GM20000 (cell line): Measurements from ENCODE around the gene IGSF23.

Experiments
- DNase-seq: peaks from one replicate; pipeline ENCODE4 v3.0.0; 2012; ENCODE audit warnings: low spot score
- TF ChIP-seq, protein P1 (sequence below): IDR thresholded peaks from 2 replicates; pipeline ENCODE4 v1.5.1; 2012; ENCODE audit warnings: mild to moderate bottlenecking, control low read depth; ENCODE audit errors: extremely low read depth, missing control alignments

IGSF23 gene

DNA sequence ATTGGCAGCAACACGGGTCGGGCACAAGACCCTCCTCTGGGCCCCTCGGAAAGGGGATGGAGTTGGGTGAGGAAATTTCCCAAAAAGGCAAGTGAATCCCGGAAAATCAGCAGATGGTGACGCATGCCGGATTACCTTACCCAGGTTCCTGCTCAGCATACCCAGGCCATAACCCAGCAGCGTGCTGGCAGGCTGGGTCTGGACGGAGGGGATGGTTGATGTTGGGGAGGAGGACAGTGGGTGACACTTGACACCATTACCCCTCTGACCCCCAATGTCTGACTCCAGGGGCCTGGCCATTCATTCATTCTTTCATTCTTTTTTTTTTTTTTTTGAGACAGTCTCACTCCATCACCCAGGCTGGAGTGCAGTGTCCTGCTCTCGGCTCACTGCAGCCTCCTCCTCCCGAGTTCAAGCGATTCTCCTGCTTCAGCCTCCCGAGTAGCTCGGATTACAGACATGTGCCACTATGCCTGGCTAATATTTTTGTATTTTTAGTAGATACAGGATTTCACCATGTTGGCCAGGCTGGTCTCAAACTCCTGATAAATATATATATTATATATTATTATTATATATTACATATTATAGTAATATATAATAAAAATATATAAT, 31.1 kb downstream of the IGSF23 start:
- peak; percentile 45 for DNase-seq
- TF ChIP-seq, protein P1, sequence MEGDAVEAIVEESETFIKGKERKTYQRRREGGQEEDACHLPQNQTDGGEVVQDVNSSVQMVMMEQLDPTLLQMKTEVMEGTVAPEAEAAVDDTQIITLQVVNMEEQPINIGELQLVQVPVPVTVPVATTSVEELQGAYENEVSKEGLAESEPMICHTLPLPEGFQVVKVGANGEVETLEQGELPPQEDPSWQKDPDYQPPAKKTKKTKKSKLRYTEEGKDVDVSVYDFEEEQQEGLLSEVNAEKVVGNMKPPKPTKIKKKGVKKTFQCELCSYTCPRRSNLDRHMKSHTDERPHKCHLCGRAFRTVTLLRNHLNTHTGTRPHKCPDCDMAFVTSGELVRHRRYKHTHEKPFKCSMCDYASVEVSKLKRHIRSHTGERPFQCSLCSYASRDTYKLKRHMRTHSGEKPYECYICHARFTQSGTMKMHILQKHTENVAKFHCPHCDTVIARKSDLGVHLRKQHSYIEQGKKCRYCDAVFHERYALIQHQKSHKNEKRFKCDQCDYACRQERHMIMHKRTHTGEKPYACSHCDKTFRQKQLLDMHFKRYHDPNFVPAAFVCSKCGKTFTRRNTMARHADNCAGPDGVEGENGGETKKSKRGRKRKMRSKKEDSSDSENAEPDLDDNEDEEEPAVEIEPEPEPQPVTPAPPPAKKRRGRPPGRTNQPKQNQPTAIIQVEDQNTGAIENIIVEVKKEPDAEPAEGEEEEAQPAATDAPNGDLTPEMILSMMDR = no peak

DNA sequence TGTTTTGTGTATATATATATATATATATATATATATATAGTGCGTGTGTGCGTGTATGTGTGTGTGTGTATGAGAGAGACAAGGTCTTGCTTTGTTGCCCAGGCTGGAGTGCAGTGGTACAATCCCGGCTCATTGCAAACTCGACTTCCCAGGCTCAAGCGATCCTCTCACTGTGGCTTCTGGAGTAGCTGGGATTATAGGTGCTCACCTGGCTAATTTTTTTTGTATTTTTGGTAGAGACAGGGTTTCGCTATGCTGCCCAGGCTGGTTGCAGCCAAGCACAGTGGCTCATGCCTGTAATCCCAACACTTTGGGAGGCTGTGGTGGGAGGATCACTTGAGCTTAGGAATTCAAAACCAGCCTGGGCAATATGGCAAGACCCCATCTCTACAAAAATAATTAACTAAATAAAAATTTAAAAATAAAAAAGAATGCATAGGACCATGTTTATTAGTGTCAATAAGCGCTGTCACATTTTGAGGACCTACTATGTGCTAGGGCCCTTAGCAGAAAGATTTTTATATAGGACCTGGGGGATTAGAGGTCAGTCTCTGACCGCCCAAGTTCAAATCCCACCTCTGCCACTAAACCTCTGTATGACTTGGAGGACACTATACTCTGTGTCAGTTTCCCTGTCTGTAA, 32.2 kb downstream of the IGSF23 start:
- TF ChIP-seq, protein P1 = no peak
- DNase-seq = no peak

DNA sequence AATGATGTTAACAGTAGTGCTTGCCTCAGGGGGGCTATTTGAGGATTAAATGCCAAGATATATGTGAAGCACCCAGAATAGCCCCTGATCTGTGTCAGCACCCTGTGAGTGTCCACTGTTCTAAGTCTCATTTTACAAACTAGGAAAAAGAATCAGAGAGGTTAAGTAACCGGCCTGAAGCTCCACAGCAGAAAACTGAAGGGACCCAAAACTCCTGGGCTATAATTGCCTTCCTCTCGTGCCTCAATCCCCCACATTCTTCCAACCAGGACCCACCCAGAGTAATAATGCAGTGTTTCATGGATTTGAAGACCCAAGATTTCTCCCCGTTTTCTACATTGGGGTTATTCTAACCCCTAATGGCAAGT, 32.7 kb downstream of the IGSF23 start:
- DNase-seq = no peak
- TF ChIP-seq, protein P1 = no peak

DNA sequence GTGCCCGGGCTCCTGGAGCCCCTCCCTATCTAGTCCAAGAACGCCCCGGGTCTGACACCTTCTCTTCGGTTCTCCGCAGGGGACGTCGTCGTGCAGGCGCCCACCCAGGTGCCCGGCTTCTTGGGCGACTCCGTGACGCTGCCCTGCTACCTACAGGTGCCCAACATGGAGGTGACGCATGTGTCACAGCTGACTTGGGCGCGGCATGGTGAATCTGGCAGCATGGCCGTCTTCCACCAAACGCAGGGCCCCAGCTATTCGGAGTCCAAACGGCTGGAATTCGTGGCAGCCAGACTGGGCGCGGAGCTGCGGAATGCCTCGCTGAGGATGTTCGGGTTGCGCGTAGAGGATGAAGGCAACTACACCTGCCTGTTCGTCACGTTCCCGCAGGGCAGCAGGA, 33.8 kb downstream of the IGSF23 start:
- DNase-seq = no peak
- TF ChIP-seq, protein P1 = no peak

DNA sequence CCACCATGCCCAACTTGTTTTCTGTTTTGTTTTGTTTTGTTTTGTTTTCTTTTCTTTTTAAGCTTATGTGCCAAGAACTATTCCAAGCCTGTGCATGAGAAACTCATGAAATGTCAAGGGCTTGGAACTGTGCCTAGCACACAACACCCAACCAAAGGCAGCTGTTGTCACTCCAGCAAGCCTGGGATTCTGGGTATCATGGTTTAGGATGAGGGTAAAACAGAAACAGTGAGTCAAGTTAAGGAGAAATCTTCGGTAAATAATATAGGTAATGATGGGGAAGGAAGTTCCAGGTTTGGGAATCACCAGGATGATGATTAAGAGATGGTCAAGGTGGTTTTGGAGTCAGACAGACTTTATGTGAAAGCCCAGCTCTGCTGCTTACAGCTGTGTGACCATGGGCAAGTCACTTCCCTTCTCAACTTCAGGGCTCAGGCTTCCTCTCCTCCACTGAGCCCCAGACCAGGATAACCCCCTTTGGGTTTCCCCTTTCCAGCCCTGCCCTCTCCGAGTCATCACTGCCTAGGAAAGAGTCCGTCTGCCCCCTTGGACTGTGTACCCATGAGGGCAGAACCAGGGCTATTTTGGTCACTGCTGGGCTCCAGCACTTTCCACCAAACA, 35.4 kb downstream of the IGSF23 start:
- no peak for DNase-seq
- TF ChIP-seq, protein P1 = no peak

DNA sequence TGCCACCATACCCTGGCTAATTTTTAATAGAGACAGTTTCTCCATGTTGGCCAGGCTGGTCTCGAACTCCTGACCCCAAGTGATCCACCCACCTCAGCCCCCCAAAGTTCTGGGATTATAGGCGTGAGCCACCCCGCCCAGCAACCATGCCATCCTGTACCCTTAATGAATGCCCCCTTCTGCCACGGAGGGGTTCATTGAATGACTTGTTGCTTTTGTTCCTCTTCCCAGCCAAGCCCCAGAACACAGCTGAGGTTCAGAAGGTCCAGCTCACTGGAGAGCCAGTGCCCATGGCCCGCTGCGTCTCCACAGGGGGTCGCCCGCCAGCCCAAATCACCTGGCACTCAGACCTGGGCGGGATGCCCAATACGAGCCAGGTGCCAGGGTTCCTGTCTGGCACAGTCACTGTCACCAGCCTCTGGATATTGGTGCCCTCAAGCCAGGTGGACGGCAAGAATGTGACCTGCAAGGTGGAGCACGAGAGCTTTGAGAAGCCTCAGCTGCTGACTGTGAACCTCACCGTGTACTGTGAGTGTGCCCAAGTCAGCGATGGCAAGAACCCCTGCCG, 36.3 kb downstream of the IGSF23 start:
- no peak for DNase-seq
- TF ChIP-seq, protein P1 = no peak

DNA sequence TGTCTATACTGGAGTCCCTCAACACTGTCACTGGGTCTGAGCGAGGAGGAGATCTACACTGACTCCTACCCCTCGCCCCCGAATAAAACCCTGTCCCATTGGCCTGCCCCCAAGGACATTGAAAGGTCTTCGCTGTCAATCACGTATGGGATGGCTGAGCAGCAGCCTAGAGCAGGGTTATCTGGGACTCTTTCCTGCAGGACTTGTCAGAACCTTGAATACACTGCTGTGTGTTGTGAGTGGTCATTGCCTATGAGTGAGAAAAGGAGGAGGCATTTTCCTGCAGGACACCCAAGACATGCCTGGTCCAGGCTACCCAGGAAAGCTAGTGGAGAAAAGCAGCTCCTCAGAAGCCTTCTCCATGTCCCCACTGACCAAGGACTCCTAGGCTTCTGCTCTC, 40.0 kb downstream of the IGSF23 start:
- TF ChIP-seq, protein P1 = no peak
- no peak for DNase-seq
